ENCODE results near the gene TP53TG3E.
"Not testable (repeated sequence)": the region's sequence is repeated elsewhere in the genome, so short reads cannot be mapped to it uniquely, and the experiment has no call there.

The TP53TG3E gene

GRCh38 chr16:33304006-33304405 is at the start of gene TP53TG3E:
TP53TG3E (plus strand) TSS chr16:33304306; CDS start chr16:33304374, 68 bp downstream.
- not testable (repeated sequence) for DNase-seq (ENCODE audit: low read depth, low spot score)

- not testable (repeated sequence) for DNase-seq (ENCODE audit: low read depth, low spot score)
These were observed 32.3 kb downstream of the TP53TG3E start for GRCh38 chr16:33336226-33337012.

GRCh38 chr16:33337627-33338542 is 33.8 kb downstream of the TP53TG3E start:
- not testable (repeated sequence) for DNase-seq (ENCODE audit: low read depth, low spot score)

GRCh38 chr16:33338543-33338951 is 34.4 kb downstream of the TP53TG3E start:
- not testable (repeated sequence) for DNase-seq (ENCODE audit: low read depth, low spot score)

- DNase-seq (ENCODE audit: low read depth, low spot score): not testable (repeated sequence)
These were observed 35.3 kb downstream of the TP53TG3E start for GRCh38 chr16:33339093-33340061.

Measured in smooth muscle cell of the brain vasculature (primary cell).